Stimulated activated CD8-positive, alpha-beta memory T cell treated with anti-CD3 and anti-CD28 coated beads, Interleukin-7, amount 100 ng/mL, for 4 hours (primary cell): Measurements from ENCODE around the gene MIEF1.

ENCODE experiments used
- DNase-seq, 2 donors: peaks; one replicate each; pipeline ENCODE4 v3.0.0-alpha.2; 2020; ENCODE audit warnings: low read depth in 2 of 2

The MIEF1 gene

GRCh38 chr22:39502109-39502788, at the start of gene MIEF1:
Gene MIEF1 (plus strand): TSS chr22:39502290. CDS start chr22:39511295, 9,005 bp downstream.
- peak; percentile 88 to 90 for DNase-seq

GRCh38 chr22:39452740-39453040, 49.4 kb upstream of the MIEF1 start:
- DNase-seq = no peak

- DNase-seq = no peak
These were observed 48.2 kb upstream of the MIEF1 start for GRCh38 chr22:39453765-39454378.

GRCh38 chr22:39454385-39454871, 47.7 kb upstream of the MIEF1 start:
- no peak for DNase-seq

GRCh38 chr22:39456522-39457197, 45.4 kb upstream of the MIEF1 start, which contains the start of gene MGAT3:
Gene MGAT3 (plus strand): TSS chr22:39457012. CDS start chr22:39487348, 30,336 bp downstream.
- no peak for DNase-seq

- DNase-seq = no peak
These were observed 44.9 kb upstream of the MIEF1 start for GRCh38 chr22:39457198-39457555.

GRCh38 chr22:39457556-39458443, 44.3 kb upstream of the MIEF1 start:
- no peak for DNase-seq

GRCh38 chr22:39458444-39459083, 43.5 kb upstream of the MIEF1 start:
- no peak for DNase-seq

GRCh38 chr22:39459681-39460080, 42.4 kb upstream of the MIEF1 start:
- no peak for DNase-seq

GRCh38 chr22:39462443-39463221, 39.5 kb upstream of the MIEF1 start:
- no peak for DNase-seq

- no peak for DNase-seq
These were observed 38.8 kb upstream of the MIEF1 start for GRCh38 chr22:39463277-39463676.

GRCh38 chr22:39463931-39464390, 38.1 kb upstream of the MIEF1 start:
- no peak for DNase-seq

- DNase-seq = no peak
These were observed 35.7 kb upstream of the MIEF1 start for GRCh38 chr22:39466228-39467006.

GRCh38 chr22:39467390-39467895, 34.6 kb upstream of the MIEF1 start:
- DNase-seq = no peak

- no peak for DNase-seq
These were observed 33.4 kb upstream of the MIEF1 start for GRCh38 chr22:39468487-39469325.

GRCh38 chr22:39469326-39469680, 32.8 kb upstream of the MIEF1 start:
- no peak for DNase-seq

- no peak for DNase-seq
These were observed 32.2 kb upstream of the MIEF1 start for GRCh38 chr22:39469681-39470450.
